H1 (cell line): ENCODE results near the gene VPS13D. TPM values are rescaled to one million over a fixed set of nuclear protein-coding genes. Genes with fewer than 3 reads are reported as not detected.

ENCODE experiments used
- GTF2F1 ChIP-seq: IDR thresholded peaks from 2 replicates; pipeline ENCODE4 v1.6.1; 2012; ENCODE audit warnings: low read depth, low read length, improper control_type of control experiment, borderline replicate concordance
- KDM1A ChIP-seq: fragments of 200-600, 300-600 bp; sonication (generic); IDR thresholded peaks from 2 replicates; pipeline ENCODE4 v1.7.1; 2016; ENCODE audit warnings: mild to moderate bottlenecking, low read length, borderline replicate concordance
- KDM5A ChIP-seq: fragments of 200-600 bp; IDR thresholded peaks from 2 replicates; pipeline ENCODE4 v1.7.1; 2012; ENCODE audit warnings: mild to moderate bottlenecking, low read length, inconsistent platforms, mixed read lengths
- TBP ChIP-seq: IDR thresholded peaks from 2 replicates; pipeline ENCODE4 v1.6.1; 2011; ENCODE audit warnings: low read depth, low read length, improper control_type of control experiment
- polyA plus RNA-seq, 7 experiments: library from polyadenylated mRNA; depleted of rRNA in 3 of 7; stranded (reverse) in 5 of 7; unstranded in 2 of 7; fragments of >200 nt in 5 of 7; fragments of 200-250 nt in 2 of 7; gene quantifications; 1 replicate in 5 of 7; 2 replicates in 1 of 7; 4 replicates in 1 of 7; pipeline versions ENCODE4 v1.2.1 to v1.2.3, GENCODE V29; 2011 to 2013; ENCODE audit warnings: missing spikeins in 2 of 7, mixed read lengths in 2 of 7
- total RNA-seq: library from RNA; stranded (reverse); fragmentation: NEBNext Ultra II Directional; extraction: Animal tissue kit (Norgen Biotek cat#: 25700); gene quantifications from 2 replicates; pipeline ENCODE4 v1.2.1, GENCODE V29; 2021

VPS13D gene
- total and polyA plus RNA-seq, 2 of the 8 experiments (the other 6 are each of a cell fraction or from before 2014, with no cell fraction given), result 10.9 to 31.2 TPM

DNA sequence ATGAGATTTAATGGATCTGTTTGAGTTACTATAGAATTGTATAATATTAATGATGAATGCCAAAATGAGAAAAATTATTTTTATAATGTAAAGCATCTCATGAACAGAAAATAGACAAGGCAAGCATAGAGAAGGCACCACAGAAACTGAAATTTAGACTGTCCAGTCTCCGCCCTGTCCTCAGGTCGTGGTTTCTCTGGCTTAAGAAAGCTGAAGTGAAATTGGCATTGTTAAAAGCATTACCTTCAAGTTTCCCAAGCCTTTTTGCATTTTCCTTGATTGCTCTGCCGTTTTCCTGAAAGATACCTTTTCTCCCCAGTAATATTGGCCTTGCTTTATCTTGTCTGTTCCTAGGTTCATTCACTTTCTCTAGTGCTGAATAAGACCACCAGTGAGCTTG lies 58.0 kb downstream of the VPS13D start (continued):
- TF ChIP-seq TBP (no peak), KDM1A (no peak), KDM5A (no peak), GTF2F1 (no peak)
